GM13977 (cell line): ENCODE data around the gene COL13A1.

ENCODE experiments used
- DNase-seq: peaks from one replicate; pipeline ENCODE4 v3.0.0; 2012; ENCODE audit warnings: low spot score
- in situ Hi-C: fragments of 300-500 bp; cut with MboI; formaldehyde crosslinking; loops from one replicate; pipeline ENCODE4 v1.12.0; 2022; ENCODE audit warnings: low sequenced_read_pairs, low pct_unique_long_range_greater_than_20kb, mixed read lengths, inconsistent platforms; ENCODE audit not compliant: unreplicated experiment
- TF ChIP-seq, protein P1 (sequence below): IDR thresholded peaks from 2 replicates; pipeline ENCODE4 v1.5.1; 2012; ENCODE audit warnings: mild to moderate bottlenecking, control low read depth; ENCODE audit not compliant: insufficient read depth; ENCODE audit errors: extremely low read depth, missing control alignments

Gene COL13A1

DNA sequence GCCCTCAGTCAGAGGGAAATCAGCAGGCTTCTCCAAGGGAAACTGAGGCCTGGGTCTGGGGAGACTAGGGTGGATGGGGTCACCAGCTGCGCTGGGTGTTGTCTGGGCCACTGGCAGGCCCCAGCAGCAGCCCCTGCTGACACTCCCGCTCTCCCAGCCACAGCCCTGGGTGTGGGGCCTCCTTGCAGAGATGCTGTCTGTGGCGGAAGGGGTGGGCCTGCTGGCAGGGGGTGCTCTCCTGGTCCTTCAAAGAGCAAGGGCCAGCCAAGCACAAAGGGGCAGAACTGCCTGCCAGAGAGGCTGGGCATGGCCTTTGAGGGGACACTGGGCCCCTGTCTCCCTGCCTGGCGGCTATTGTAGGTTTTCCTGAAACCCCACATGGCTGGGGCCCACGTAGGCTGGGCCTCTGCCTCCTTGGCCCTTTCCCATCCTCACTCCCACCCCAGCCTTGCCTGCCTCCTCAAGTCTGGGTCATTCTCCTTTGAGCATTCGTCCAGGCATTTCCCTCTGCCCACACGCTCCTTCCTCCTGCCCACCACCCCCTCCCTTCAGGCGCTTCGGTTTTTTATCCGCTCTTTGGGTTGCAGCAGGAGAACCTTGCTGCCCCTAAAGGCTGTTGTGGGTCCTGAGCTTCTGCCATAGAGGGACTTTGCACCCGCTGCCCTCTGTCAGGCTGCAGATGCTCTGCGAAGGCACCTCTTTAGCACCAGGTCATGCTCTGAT is 9.1 kb downstream of the COL13A1 start:
- no peak for DNase-seq
- TF ChIP-seq, protein P1, sequence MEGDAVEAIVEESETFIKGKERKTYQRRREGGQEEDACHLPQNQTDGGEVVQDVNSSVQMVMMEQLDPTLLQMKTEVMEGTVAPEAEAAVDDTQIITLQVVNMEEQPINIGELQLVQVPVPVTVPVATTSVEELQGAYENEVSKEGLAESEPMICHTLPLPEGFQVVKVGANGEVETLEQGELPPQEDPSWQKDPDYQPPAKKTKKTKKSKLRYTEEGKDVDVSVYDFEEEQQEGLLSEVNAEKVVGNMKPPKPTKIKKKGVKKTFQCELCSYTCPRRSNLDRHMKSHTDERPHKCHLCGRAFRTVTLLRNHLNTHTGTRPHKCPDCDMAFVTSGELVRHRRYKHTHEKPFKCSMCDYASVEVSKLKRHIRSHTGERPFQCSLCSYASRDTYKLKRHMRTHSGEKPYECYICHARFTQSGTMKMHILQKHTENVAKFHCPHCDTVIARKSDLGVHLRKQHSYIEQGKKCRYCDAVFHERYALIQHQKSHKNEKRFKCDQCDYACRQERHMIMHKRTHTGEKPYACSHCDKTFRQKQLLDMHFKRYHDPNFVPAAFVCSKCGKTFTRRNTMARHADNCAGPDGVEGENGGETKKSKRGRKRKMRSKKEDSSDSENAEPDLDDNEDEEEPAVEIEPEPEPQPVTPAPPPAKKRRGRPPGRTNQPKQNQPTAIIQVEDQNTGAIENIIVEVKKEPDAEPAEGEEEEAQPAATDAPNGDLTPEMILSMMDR: no peak
- in situ Hi-C loops: no loop called here

DNA sequence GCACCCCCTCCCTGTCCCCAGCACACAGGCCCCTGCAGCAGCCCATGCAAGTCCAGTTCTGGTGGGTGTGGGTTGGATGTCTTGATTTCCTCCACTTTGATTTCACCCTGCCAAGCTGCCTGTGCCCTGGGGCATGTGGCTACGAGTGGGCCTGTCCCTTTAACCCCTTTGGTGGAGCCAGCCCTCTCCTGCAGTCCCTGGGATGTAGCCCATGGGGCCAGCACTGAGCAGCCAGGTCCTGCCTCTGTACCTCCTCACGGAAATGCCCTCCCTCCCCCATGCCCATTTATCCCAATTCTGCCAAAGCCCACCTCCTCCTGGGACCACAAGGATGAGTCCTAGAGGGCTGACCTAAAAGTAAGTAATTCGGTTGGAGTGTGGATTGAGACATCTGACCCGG is 11.9 kb downstream of the COL13A1 start:
- DNase-seq: no peak
- TF ChIP-seq, protein P1: no peak
- in situ Hi-C loops: no loop called here

DNA sequence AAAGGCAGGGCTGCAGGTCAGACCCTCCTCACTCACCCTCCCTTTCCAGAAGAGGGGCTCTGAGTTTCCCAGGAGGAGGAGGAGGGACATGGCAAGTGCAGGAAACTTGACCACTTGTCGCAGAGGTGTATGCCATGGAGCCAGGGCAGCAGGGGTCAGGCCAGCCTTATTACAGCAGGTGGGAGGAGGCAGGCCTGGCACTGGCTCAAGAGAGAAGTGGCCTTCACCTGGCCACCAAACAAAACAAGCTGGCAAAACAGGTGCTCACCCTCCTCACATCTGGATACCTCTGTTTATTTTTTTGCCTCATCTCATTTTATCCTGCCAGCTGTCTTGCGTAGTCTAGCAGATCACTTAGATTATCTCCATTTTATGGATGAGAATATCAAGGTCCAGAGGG is 12.5 kb downstream of the COL13A1 start:
- in situ Hi-C loops: no loop called here
- DNase-seq: no peak
- TF ChIP-seq, protein P1: no peak

DNA sequence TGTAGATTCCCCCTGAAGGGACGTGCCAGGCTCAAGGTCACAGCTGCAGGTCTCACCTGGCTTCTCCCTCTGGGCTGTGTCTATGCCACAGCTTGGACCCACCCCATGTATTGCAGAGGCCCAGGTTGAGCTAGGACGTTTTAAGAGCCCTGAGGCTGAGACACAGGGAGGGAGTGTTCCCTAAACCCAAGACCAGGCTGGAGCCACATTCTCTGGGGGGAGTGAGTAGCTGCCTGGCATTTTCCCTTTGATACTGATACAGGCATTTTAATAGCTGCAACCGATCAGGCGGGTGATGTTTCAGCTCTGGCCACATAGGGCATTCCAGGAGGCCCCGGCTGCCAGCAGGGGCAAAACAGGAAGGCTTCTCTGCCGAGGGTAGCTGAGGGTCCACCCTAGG is 13.4 kb downstream of the COL13A1 start:
- in situ Hi-C loops: no loop called here
- no peak for DNase-seq
- TF ChIP-seq, protein P1: no peak

DNA sequence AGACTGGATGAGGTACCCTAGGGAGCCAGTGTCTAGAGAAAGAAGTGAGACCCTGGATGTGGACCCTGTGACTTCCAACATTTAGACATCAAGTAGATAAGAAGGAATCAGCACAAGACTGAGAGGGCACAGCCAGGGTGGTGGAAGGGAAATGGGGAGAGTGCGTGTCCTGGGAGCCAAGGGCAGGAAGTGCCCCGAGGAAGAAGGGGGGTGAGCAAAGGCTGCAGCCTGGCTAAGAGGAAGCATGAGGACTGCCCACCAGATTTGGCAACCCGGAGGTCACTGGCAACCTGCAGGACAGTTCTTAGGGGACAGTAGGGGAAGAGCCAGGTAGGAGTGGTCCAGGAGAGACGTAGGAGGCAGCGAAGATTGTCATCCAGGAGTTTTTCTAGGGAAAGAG is 14.8 kb downstream of the COL13A1 start:
- DNase-seq: no peak
- TF ChIP-seq, protein P1: no peak
- in situ Hi-C loops: no loop called here

DNA sequence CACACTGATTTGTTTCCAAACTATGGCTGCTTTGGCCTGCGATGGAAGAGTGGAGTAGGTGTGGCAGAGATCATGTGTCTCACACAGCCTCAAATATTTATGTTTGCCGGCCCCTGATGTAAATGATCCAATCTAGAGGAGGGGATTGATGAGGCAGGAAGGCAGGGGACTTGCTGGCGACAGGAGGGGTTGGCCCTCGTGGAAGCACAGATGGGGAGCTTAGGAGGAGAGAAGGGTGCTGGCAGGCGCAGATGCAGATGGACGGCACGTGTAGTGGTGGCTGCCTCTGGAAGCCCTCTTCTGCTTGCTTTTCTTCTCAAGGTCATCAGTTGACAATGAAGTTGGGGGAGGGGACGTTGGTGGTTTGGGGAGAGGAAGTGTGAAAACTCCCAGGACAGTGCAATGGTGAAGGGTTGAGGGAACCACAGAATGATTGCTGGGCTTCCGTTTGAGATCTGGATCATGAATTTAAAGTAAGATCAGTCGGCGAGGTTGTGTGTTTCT is 15.4 kb downstream of the COL13A1 start:
- no peak for DNase-seq
- in situ Hi-C loops: no loop called here
- TF ChIP-seq, protein P1: no peak
